NB4 (cell line): ENCODE data around the gene HABP4.

Experiments
- CTCF ChIP-seq: IDR thresholded peaks from one replicate; pipeline ENCODE4 v1.5.1; 2012; ENCODE audit warnings: low read depth, low read length
- MYC ChIP-seq: IDR thresholded peaks from 2 replicates; pipeline ENCODE4 v1.6.1; 2011; ENCODE audit warnings: low read depth, low read length

GRCh38 chr9:96440671-96441199, 9.2 kb upstream of the HABP4 start:
- TF ChIP-seq CTCF (no peak), MYC (no peak)
